PFSK-1 (cell line): ENCODE data around the gene PPP1R1B.

Experiments
- FOXP2 ChIP-seq: optimal IDR thresholded peaks from 2 replicates; pipeline ENCODE3; 2011; ENCODE audit warnings: borderline replicate concordance, control low read depth, inconsistent platforms; ENCODE audit not compliant: insufficient read depth; ENCODE audit errors: extremely low read length, extremely low read depth
- POLR2AphosphoS5 ChIP-seq: IDR thresholded peaks from 2 replicates; pipeline ENCODE4 v1.6.1; 2012; ENCODE audit warnings: low read depth, mild to moderate bottlenecking, control low read depth, low read length, moderate library complexity
- REST ChIP-seq, 2 experiments: IDR thresholded peaks; 2 replicates each; pipeline versions ENCODE4 v1.6.1 to v1.8.0; 2011 to 2012; ENCODE audit warnings: low read depth in 2 of 2, low read length in 2 of 2, control low read depth in 1 of 2, inconsistent platforms in 1 of 2, mild to moderate bottlenecking in 1 of 2, moderate library complexity in 1 of 2; ENCODE audit not compliant: insufficient read depth in 1 of 2
- SIN3A ChIP-seq: IDR thresholded peaks from 2 replicates; pipeline ENCODE4 v1.6.1; 2012; ENCODE audit warnings: mild to moderate bottlenecking, low read length, moderate library complexity, borderline replicate concordance; ENCODE audit not compliant: insufficient read depth
- TAF1 ChIP-seq: IDR thresholded peaks from 2 replicates; pipeline ENCODE4 v1.6.1; 2012; ENCODE audit warnings: low read length, control low read depth, borderline replicate concordance; ENCODE audit not compliant: insufficient read depth

Gene PPP1R1B

GRCh38 chr17:39639043-39639442 is 12.3 kb downstream of the PPP1R1B start:
- TF ChIP-seq TAF1 (no peak), REST (IDR thresholded peaks at IDR 0.05; ENCODE audit: insufficient read depth in 1 of 2, low read depth in 2 of 2, low read length in 2 of 2) (no peak)

GRCh38 chr17:39639566-39640458 is 13.1 kb downstream of the PPP1R1B start:
- TF ChIP-seq SIN3A, result no peak
- TF ChIP-seq FOXP2, result no peak
- TF ChIP-seq TAF1, result no peak
- TF ChIP-seq REST (IDR thresholded peaks at IDR 0.05; ENCODE audit: insufficient read depth in 1 of 2, low read depth in 2 of 2, low read length in 2 of 2), result no peak
- no peak for TF ChIP-seq POLR2AphosphoS5

GRCh38 chr17:39640591-39641031 is 13.9 kb downstream of the PPP1R1B start:
- no peak for TF ChIP-seq SIN3A

- no peak for TF ChIP-seq SIN3A
- TF ChIP-seq FOXP2, result no peak
- no peak for TF ChIP-seq REST (IDR thresholded peaks at IDR 0.05; ENCODE audit: insufficient read depth in 1 of 2, low read depth in 2 of 2, low read length in 2 of 2)
- TF ChIP-seq POLR2AphosphoS5, result no peak
- no peak for TF ChIP-seq TAF1
Measured at GRCh38 chr17:39641097-39641496, 14.3 kb downstream of the PPP1R1B start.

GRCh38 chr17:39641883-39642282 is 15.1 kb downstream of the PPP1R1B start:
- TF ChIP-seq POLR2AphosphoS5, result no peak
- no peak for TF ChIP-seq TAF1
- TF ChIP-seq SIN3A, result no peak
- TF ChIP-seq REST (IDR thresholded peaks at IDR 0.05; ENCODE audit: insufficient read depth in 1 of 2, low read depth in 2 of 2, low read length in 2 of 2), result no peak
- no peak for TF ChIP-seq FOXP2
